ENCODE data around the gene ADAMTS2.

- TF ChIP-seq CTCF (IDR thresholded peaks at IDR 0.05; ENCODE audit: borderline replicate concordance, extremely low read depth, low read length, poor library complexity, severe bottlenecking) (no peak), EZH2 (IDR thresholded peaks at IDR 0.05; ENCODE audit: borderline replicate concordance, low read depth, low read length, severe bottlenecking) (no peak)
Measured at GRCh38 chr5:179225387-179225786, 119.9 kb downstream of the ADAMTS2 start.

Data from DND-41 (cell line).